H9 (cell line): Measurements from ENCODE around the gene EIF2S3. TPM values are rescaled to one million over a fixed set of nuclear protein-coding genes. Genes with fewer than 3 reads are reported as not detected.
A peak's percentile ranks its signal among the peaks of the same experiment; 100 is the strongest.

Experiments used
- DNase-seq: peaks from one replicate; pipeline ENCODE4 v3.0.0-alpha.2; 2017
- H2AFZ ChIP-seq: one replicate; pipeline ENCODE4 v1.6.1; 2013; ENCODE audit warnings: mild to moderate bottlenecking, low read length, control low read depth, moderate library complexity
- H2AK5ac ChIP-seq: 2 replicates; pipeline ENCODE4 v1.6.1; 2013; ENCODE audit warnings: low read length, control low read depth, mixed read lengths; ENCODE audit not compliant: insufficient read length
- H2BK120ac ChIP-seq: one replicate; pipeline ENCODE4 v1.6.1; 2013; ENCODE audit warnings: low read depth, mild to moderate bottlenecking, low read length, control low read depth, inconsistent platforms; ENCODE audit not compliant: poor library complexity, severe bottlenecking
- H2BK12ac ChIP-seq: 2 replicates; pipeline ENCODE4 v1.6.1; 2013; ENCODE audit warnings: low read length, control low read depth, mixed read lengths, low read depth; ENCODE audit not compliant: insufficient read length
- H2BK15ac ChIP-seq: 2 replicates; pipeline ENCODE4 v1.6.1; 2013; ENCODE audit warnings: low read depth, low read length, control low read depth
- H2BK20ac ChIP-seq: one replicate; pipeline ENCODE4 v1.6.1; 2013; ENCODE audit warnings: low read depth, mild to moderate bottlenecking, low read length, control low read depth, inconsistent platforms; ENCODE audit not compliant: poor library complexity, severe bottlenecking
- H2BK5ac ChIP-seq: 2 replicates; pipeline ENCODE4 v1.6.1; 2013; ENCODE audit warnings: low read length, control low read depth, mixed read lengths; ENCODE audit not compliant: insufficient read length
- H3K14ac ChIP-seq: 2 replicates; pipeline ENCODE4 v1.6.1; 2013; ENCODE audit warnings: low read length, control low read depth; ENCODE audit not compliant: insufficient read depth
- H3K18ac ChIP-seq: 2 replicates; pipeline ENCODE4 v1.6.1; 2013; ENCODE audit warnings: low read depth, mild to moderate bottlenecking, mixed read lengths, low read length, control low read depth; ENCODE audit not compliant: insufficient read length
- H3K23ac ChIP-seq: 2 replicates; pipeline ENCODE4 v1.6.1; 2013; ENCODE audit warnings: low read length, control low read depth, mixed read lengths, low read depth; ENCODE audit not compliant: insufficient read length
- H3K23me2 ChIP-seq: 2 replicates; pipeline ENCODE4 v1.6.1; 2013; ENCODE audit warnings: low read depth, mild to moderate bottlenecking, mixed read lengths, low read length, control low read depth; ENCODE audit not compliant: insufficient read length, poor library complexity, severe bottlenecking
- H3K27ac ChIP-seq: 2 replicates; pipeline ENCODE4 v1.5.1; 2013; ENCODE audit warnings: low read length, control low read depth, mixed read lengths, low read depth; ENCODE audit not compliant: insufficient read length
- H3K27me3 ChIP-seq: 2 replicates; pipeline ENCODE4 v1.6.1; 2013; ENCODE audit warnings: low read length, control low read depth, inconsistent platforms; ENCODE audit not compliant: insufficient read depth
- H3K4ac ChIP-seq: 2 replicates; pipeline ENCODE4 v1.6.1; 2013; ENCODE audit warnings: low read depth, mild to moderate bottlenecking, control low read depth, inconsistent platforms, low read length, moderate library complexity
- H3K4me1 ChIP-seq: 2 replicates; pipeline ENCODE4 v1.6.1; 2013; ENCODE audit warnings: low read length, control low read depth, inconsistent platforms; ENCODE audit not compliant: insufficient read depth
- H3K4me2 ChIP-seq: 2 replicates; pipeline ENCODE4 v1.6.1; 2013; ENCODE audit warnings: low read length, control low read depth, mixed read lengths; ENCODE audit not compliant: insufficient read length, insufficient read depth
- H3K56ac ChIP-seq: 2 replicates; pipeline ENCODE4 v1.6.1; 2013; ENCODE audit warnings: low read depth, mild to moderate bottlenecking, mixed read lengths, low read length, control low read depth; ENCODE audit not compliant: insufficient read length
- H3K79me1 ChIP-seq: 2 replicates; pipeline ENCODE4 v1.6.1; 2013; ENCODE audit warnings: low read depth, mild to moderate bottlenecking, moderate library complexity, low read length, control low read depth, inconsistent platforms; ENCODE audit not compliant: insufficient read depth, poor library complexity, severe bottlenecking
- H3K79me2 ChIP-seq: 2 replicates; pipeline ENCODE4 v1.6.1; 2013; ENCODE audit warnings: low read length, control low read depth, inconsistent platforms; ENCODE audit not compliant: insufficient read depth
- H3K9ac ChIP-seq: 2 replicates; pipeline ENCODE4 v1.6.1; 2013; ENCODE audit warnings: low read length, control low read depth, mixed read lengths; ENCODE audit not compliant: insufficient read length; ENCODE audit errors: extremely low read depth
- H3K9me3 ChIP-seq: one replicate; pipeline ENCODE4 v1.6.1; 2013; ENCODE audit warnings: low read depth, low read length, inconsistent platforms; ENCODE audit not compliant: control insufficient read depth
- H3T11ph ChIP-seq: one replicate; pipeline ENCODE4 v1.6.1; 2013; ENCODE audit warnings: mild to moderate bottlenecking, low read length, control low read depth, inconsistent platforms
- H4K20me1 ChIP-seq: one replicate; pipeline ENCODE4 v1.6.1; 2013; ENCODE audit not compliant: control insufficient read depth, insufficient read length, insufficient read depth
- H4K5ac ChIP-seq: 2 replicates; pipeline ENCODE4 v1.6.1; 2013; ENCODE audit warnings: low read depth, mild to moderate bottlenecking, mixed read lengths, low read length, control low read depth; ENCODE audit not compliant: insufficient read length
- H4K8ac ChIP-seq: replicated peaks from 2 replicates; pipeline ENCODE4 v1.6.1; 2013; ENCODE audit warnings: low read length, control low read depth, mixed read lengths, low read depth; ENCODE audit not compliant: insufficient read length
- H4K91ac ChIP-seq: 2 replicates; pipeline ENCODE4 v1.6.1; 2013; ENCODE audit warnings: low read depth, mild to moderate bottlenecking, moderate library complexity, mixed read lengths, low read length, control low read depth; ENCODE audit not compliant: insufficient read length
- H3K27ac Mint-ChIP-seq, 3 experiments: 2 replicates in 2 of 3; 3 replicates in 1 of 3; pipeline ENCODE4 v1.8.0; 2020 to 2021; ENCODE audit warnings: mixed read lengths in 3 of 3, mild to moderate bottlenecking in 1 of 3, moderate library complexity in 1 of 3
- H3K27me3 Mint-ChIP-seq: 2 replicates; pipeline ENCODE4 v1.8.0; 2021; ENCODE audit warnings: low read depth, mild to moderate bottlenecking, moderate library complexity, mixed read lengths
- H3K36me3 Mint-ChIP-seq, 3 experiments: 2 replicates in 2 of 3; 3 replicates in 1 of 3; pipeline ENCODE4 v1.8.0; 2020 to 2021; ENCODE audit warnings: low read depth in 3 of 3, mixed read lengths in 3 of 3; ENCODE audit not compliant: insufficient read depth in 1 of 3
- H3K4me1 Mint-ChIP-seq, 2 experiments: 2 replicates each; pipeline ENCODE4 v1.8.0; 2020; ENCODE audit warnings: mixed read lengths in 2 of 2
- H3K4me3 Mint-ChIP-seq, 2 experiments: 2 replicates in 1 of 2; 3 replicates in 1 of 2; pipeline ENCODE4 v1.8.0; 2020 to 2021; ENCODE audit warnings: mild to moderate bottlenecking in 2 of 2, mixed read lengths in 2 of 2, moderate library complexity in 1 of 2
- H3K9me3 Mint-ChIP-seq, 2 experiments: 2 replicates in 1 of 2; 3 replicates in 1 of 2; pipeline ENCODE4 v1.8.0; 2020; ENCODE audit warnings: mild to moderate bottlenecking in 2 of 2, mixed read lengths in 2 of 2, moderate library complexity in 1 of 2
- WGBS: extraction: QIAGEN DNeasy Blood & Tissue Kit; methylation state at CpG from one replicate; pipeline ENCODE4 v1.1.7; 2013; ENCODE audit warnings: missing lambda C conversion rate, low lambda C conversion rate, mixed read lengths; ENCODE audit not compliant: insufficient read length; ENCODE audit errors: extremely low coverage; 5-methylcytosine and 5-hydroxymethylcytosine counted together
- total RNA-seq: library from RNA; stranded (reverse); gene quantifications from 2 replicates; pipeline ENCODE4 v1.2.1, GENCODE V29; 2021
- TF ChIP-seq, protein P1 (sequence below): fragments of 200-600 bp; sonication (generic); conservative IDR thresholded peaks from 3 replicates; pipeline ENCODE4 v1.8.0; 2021; ENCODE audit warnings: antibody characterized with exemption, mild to moderate bottlenecking

Gene EIF2S3
- total RNA-seq, 1 experiment from 2014 or later: 598 TPM

- Histone ChIP-seq H2BK15ac (no peak overlapping the region), H4K8ac (no peak overlapping the region), H3K23ac (no peak overlapping the region), H3K23me2 (peaks cover 8% of the 10 kb centered on the region), H3K27me3 (peaks cover 14% of the 10 kb centered on the region), H3K56ac (no peak overlapping the region), H3K4me2 (peak overlapping the region; percentile 60), H2AK5ac (no peak overlapping the region), H3K9ac (peak overlapping the region; percentile 57), H3K79me2 (peaks cover 6% of the 10 kb centered on the region; the same call in 1 of the 2 replicates), H3K27ac (no peak overlapping the region), H2BK20ac (no peak overlapping the region), H3T11ph (no peak overlapping the region), H3K79me1 (peaks cover 6% of the 10 kb centered on the region), H4K5ac (no peak overlapping the region), H4K20me1 (no peaks in the 10 kb centered on the region), H3K4ac (no peak overlapping the region), H2BK5ac (no peak overlapping the region), H2BK120ac (no peak overlapping the region), H3K9me3 (no peaks in the 10 kb centered on the region), H4K91ac (no peak overlapping the region), H2AFZ (no peak overlapping the region), H3K4me1 (no peaks in the 10 kb centered on the region), H3K14ac (peak overlapping the region; percentile 75), H3K18ac (peak overlapping the region; percentile 74), H2BK12ac (no peak overlapping the region)
- no CpG with 5 or more reads among the region's 46 CpGs for WGBS
- H3K4me1 Mint-ChIP-seq: peaks cover 30% of the 10 kb centered on the region in 2 experiments
- peak overlapping the region; percentile 82 to 83 for H3K4me3 Mint-ChIP-seq
- TF ChIP-seq, protein P1, sequence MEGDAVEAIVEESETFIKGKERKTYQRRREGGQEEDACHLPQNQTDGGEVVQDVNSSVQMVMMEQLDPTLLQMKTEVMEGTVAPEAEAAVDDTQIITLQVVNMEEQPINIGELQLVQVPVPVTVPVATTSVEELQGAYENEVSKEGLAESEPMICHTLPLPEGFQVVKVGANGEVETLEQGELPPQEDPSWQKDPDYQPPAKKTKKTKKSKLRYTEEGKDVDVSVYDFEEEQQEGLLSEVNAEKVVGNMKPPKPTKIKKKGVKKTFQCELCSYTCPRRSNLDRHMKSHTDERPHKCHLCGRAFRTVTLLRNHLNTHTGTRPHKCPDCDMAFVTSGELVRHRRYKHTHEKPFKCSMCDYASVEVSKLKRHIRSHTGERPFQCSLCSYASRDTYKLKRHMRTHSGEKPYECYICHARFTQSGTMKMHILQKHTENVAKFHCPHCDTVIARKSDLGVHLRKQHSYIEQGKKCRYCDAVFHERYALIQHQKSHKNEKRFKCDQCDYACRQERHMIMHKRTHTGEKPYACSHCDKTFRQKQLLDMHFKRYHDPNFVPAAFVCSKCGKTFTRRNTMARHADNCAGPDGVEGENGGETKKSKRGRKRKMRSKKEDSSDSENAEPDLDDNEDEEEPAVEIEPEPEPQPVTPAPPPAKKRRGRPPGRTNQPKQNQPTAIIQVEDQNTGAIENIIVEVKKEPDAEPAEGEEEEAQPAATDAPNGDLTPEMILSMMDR: no peak
- H3K27ac Mint-ChIP-seq: peak overlapping the region; percentile 95 to 98 (median 95)
- DNase-seq: peak; percentile 70
- H3K9me3 Mint-ChIP-seq: no peaks in the 10 kb centered on the region; a peak in 1 of 5 replicates
- peaks cover 43% of the 10 kb centered on the region for H3K27me3 Mint-ChIP-seq
- peaks cover 4 to 17% (median 14%) of the 10 kb centered on the region in 3 experiments; a peak in 6 of 7 replicates for H3K36me3 Mint-ChIP-seq
These were observed 28.9 kb upstream of the EIF2S3 start for GRCh38 chrX:24025741-24026403.
